Erythroblast (primary cell): Measurements from ENCODE around the gene ACP2.

Experiments
- GATA1 ChIP-seq: IDR thresholded peaks from 2 replicates; pipeline ENCODE4 v1.6.1; 2011; ENCODE audit warnings: low read depth, mild to moderate bottlenecking, control low read depth, low read length, moderate library complexity
- POLR2A ChIP-seq: IDR thresholded peaks from 2 replicates; pipeline ENCODE4 v1.6.1; 2011; ENCODE audit warnings: mild to moderate bottlenecking, low read length

GRCh38 chr11:47271328-47271727, 22.7 kb upstream of the ACP2 start:
- TF ChIP-seq POLR2A (no peak), GATA1 (no peak)
